Lower leg skin (tissue), 3 donors: ENCODE results near the gene GOLPH3.

ENCODE experiments used
- POLR2A ChIP-seq, 2 donors: fragments of 450-650 bp; IDR thresholded peaks; one replicate each; pipeline ENCODE4 v1.6.1; 2016 to 2017; ENCODE audit warnings: antibody characterized with exemption in 2 of 2, mild to moderate bottlenecking in 1 of 2, moderate library complexity in 1 of 2
- TF ChIP-seq, protein P1 (sequence below), 3 donors: fragments of 450-650 bp; IDR thresholded peaks; one replicate each; pipeline ENCODE4 v1.5.1; 2016; ENCODE audit warnings: antibody characterized with exemption in 3 of 3, mild to moderate bottlenecking in 3 of 3, moderate library complexity in 2 of 3

DNA sequence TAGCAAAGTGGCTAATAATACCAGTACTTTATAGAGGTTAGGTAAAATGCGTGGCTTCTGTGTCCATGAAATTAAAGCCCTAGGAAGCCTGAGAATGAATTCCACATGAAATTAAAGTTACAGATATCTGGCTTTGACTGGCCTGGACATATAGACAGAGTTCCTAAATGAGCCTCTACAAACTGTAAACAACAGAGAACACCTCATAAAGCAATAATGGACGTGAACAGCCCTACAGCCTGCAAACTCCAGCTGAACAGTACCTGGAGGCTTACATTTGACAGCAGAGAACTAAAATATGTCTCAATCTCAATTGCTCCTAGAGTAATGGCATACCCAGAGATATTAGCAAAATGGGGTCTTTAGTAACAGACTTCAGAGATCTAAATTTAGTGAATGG lies 28.7 kb downstream of the GOLPH3 start:
- TF ChIP-seq, protein P1, sequence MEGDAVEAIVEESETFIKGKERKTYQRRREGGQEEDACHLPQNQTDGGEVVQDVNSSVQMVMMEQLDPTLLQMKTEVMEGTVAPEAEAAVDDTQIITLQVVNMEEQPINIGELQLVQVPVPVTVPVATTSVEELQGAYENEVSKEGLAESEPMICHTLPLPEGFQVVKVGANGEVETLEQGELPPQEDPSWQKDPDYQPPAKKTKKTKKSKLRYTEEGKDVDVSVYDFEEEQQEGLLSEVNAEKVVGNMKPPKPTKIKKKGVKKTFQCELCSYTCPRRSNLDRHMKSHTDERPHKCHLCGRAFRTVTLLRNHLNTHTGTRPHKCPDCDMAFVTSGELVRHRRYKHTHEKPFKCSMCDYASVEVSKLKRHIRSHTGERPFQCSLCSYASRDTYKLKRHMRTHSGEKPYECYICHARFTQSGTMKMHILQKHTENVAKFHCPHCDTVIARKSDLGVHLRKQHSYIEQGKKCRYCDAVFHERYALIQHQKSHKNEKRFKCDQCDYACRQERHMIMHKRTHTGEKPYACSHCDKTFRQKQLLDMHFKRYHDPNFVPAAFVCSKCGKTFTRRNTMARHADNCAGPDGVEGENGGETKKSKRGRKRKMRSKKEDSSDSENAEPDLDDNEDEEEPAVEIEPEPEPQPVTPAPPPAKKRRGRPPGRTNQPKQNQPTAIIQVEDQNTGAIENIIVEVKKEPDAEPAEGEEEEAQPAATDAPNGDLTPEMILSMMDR (IDR thresholded peaks at IDR 0.05) = no peak
- no peak for TF ChIP-seq POLR2A (IDR thresholded peaks at IDR 0.05)
